MV-4-11 (cell line): Measurements from ENCODE around the gene SPAAR.

ENCODE experiments used
- DNase-seq: peaks from one replicate; lab custom pipeline; 2025; lab: John Stamatoyannopoulos, UW

Gene SPAAR

DNA sequence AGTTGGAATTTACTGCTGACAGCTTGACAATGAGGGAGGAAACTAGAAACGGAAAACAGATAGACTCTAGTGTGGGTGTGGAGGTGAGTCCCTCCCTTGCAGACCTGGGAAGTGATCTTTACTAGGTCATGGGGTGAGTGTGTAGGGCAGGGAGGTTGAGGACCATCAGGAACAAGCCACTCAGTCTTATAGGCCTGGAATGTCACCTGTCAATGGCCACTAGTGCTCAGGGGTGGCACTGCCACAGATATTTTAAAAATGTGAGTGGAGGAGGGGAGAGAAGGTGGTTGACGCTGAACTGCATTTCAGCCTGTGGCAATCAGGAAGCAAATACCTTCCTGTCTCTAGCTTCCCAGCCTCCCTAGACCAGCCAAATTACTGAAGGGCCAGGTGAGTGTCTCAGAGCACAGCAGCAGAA, 39.6 kb downstream of the SPAAR start:
- DNase-seq, result no peak

- no peak for DNase-seq
Observed at GRCh38 chr9:35951736-35952135, 42.4 kb downstream of the SPAAR start.

- no peak for DNase-seq
Observed at GRCh38 chr9:35952526-35953191, 43.4 kb downstream of the SPAAR start.

DNA sequence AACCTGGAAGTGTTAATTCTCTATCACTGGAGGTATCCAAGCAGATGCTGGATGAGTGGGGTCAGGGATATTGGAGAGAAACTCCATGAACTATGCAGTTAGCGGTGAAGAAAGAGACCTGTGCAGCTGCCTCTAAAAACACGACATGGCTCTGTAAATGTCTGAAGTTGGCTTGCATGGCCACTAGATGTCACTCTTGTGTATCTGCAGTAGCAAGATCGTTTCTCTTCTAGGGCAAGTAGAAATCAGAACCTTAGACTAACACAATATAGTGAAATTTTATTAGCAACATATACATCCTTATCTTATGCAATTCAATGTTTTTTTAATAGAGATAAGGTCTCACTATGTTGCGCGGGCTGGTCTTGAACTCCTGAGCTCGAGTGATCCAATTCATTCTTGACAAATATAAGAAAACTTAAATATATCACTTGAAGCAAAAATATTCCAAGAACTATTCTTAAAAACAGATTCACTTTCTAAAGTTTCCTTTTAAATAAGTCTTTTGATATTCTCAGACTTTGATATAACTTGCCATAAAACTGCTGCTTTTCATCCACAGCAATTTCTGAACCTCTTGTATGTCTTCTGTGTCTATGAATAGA, 45.8 kb downstream of the SPAAR start:
- DNase-seq, result peak; percentile 51

DNA sequence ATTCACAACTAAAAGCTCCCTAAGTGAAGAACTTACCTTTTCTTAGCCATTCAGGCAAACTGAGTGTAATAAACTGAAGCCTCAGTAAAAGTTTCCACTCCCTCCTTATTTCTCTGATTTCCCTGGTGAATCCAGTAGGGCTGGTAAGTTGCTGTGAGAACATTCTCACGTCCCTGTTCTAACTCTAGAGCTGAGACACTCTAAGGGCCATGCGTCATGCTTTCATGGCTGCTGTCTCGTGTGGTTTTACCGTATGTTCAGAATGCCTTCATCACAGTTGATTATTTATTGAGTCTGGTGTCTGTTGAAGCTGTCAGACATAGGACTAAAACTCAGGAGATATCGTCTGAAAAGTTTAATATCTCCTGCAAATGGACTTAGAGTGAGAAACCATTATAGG, 47.4 kb downstream of the SPAAR start:
- no peak for DNase-seq

DNA sequence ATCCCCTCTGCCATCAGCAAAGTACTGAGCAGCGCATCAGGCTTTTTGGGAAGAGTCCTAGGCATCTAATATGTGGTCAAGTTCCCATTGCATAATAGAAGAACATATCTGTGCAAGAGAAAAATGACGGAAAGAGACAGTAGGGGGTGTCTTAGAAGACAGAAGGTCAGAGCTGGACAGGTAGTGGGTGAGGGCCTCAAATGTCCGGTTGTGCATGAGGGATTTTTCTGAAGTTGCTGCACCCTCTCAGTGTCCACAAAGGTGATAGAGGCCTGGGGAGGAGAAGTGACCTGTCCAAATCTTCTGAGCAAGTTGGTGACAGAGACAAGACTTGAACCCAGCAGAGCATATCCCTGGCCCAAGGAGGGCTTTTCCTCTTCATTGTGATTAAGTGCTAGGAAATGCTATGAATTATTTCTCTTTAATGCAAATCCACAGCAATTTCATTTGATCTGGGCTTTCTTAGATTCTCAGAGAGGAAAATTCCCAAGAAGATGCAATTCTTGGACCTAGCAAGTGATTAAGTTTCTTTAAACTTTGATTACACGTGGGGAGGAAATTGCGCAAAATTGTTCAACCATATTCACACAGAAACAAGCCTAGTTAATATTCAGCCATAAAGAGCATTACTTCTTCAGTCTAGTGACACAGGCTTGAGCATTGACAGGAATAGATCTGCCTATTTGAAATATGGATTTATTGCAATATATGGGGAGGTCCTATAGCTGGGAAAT, 49.0 kb downstream of the SPAAR start, which contains the start of gene OR2S2:
Gene OR2S2, minus strand, starts transcription at position 51 of the 734 bp plus-strand sequence. CDS start 56 bp downstream, outside the sequence.
- no peak for DNase-seq

- DNase-seq, result no peak
Observed at GRCh38 chr9:35960039-35960655, 50.9 kb downstream of the SPAAR start.
